ENCODE results near the gene MRTFA.

DNA sequence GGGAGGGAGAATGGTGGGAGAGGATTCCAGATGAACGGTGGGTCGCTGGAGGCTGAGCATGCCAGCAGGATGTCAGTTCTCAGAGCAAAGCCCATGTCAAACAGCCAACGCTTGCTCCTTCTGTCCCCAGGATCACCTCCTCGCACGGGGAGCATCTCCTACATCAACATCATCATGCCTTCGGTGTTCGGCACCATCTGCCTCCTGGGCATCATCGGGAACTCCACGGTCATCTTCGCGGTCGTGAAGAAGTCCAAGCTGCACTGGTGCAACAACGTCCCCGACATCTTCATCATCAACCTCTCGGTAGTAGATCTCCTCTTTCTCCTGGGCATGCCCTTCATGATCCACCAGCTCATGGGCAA lies 44.3 kb upstream of the MRTFA start:
- TF ChIP-seq POLR2AphosphoS5 (IDR thresholded peaks at IDR 0.05; ENCODE audit: low read depth, low read length) = no peak
- TF ChIP-seq, protein P1, sequence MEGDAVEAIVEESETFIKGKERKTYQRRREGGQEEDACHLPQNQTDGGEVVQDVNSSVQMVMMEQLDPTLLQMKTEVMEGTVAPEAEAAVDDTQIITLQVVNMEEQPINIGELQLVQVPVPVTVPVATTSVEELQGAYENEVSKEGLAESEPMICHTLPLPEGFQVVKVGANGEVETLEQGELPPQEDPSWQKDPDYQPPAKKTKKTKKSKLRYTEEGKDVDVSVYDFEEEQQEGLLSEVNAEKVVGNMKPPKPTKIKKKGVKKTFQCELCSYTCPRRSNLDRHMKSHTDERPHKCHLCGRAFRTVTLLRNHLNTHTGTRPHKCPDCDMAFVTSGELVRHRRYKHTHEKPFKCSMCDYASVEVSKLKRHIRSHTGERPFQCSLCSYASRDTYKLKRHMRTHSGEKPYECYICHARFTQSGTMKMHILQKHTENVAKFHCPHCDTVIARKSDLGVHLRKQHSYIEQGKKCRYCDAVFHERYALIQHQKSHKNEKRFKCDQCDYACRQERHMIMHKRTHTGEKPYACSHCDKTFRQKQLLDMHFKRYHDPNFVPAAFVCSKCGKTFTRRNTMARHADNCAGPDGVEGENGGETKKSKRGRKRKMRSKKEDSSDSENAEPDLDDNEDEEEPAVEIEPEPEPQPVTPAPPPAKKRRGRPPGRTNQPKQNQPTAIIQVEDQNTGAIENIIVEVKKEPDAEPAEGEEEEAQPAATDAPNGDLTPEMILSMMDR (IDR thresholded peaks at IDR 0.05 in 2 of 3, conservative IDR thresholded peaks at IDR 0.05 in 1 of 3; ENCODE audit: borderline replicate concordance in 1 of 3, insufficient read depth in 1 of 3, low read depth in 2 of 3, low read length in 2 of 3) = no peak
- TF ChIP-seq POLR2A (IDR thresholded peaks at IDR 0.05; ENCODE audit: borderline replicate concordance, extremely low read depth, insufficient read depth, insufficient read length) = no peak
- TF ChIP-seq, protein P2, sequence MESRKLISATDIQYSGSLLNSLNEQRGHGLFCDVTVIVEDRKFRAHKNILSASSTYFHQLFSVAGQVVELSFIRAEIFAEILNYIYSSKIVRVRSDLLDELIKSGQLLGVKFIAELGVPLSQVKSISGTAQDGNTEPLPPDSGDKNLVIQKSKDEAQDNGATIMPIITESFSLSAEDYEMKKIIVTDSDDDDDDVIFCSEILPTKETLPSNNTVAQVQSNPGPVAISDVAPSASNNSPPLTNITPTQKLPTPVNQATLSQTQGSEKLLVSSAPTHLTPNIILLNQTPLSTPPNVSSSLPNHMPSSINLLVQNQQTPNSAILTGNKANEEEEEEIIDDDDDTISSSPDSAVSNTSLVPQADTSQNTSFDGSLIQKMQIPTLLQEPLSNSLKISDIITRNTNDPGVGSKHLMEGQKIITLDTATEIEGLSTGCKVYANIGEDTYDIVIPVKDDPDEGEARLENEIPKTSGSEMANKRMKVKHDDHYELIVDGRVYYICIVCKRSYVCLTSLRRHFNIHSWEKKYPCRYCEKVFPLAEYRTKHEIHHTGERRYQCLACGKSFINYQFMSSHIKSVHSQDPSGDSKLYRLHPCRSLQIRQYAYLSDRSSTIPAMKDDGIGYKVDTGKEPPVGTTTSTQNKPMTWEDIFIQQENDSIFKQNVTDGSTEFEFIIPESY (IDR thresholded peaks at IDR 0.05; ENCODE audit: extremely low read depth, insufficient replicate concordance, low read length) = no peak
- TF ChIP-seq, protein P3, sequence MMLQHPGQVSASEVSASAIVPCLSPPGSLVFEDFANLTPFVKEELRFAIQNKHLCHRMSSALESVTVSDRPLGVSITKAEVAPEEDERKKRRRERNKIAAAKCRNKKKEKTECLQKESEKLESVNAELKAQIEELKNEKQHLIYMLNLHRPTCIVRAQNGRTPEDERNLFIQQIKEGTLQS (IDR thresholded peaks at IDR 0.05) = no peak
- TF ChIP-seq SP1 (IDR thresholded peaks at IDR 0.05; ENCODE audit: low read depth) = no peak
- no peak for TF ChIP-seq EZH2 (IDR thresholded peaks at IDR 0.05)
- TF ChIP-seq, protein P4, sequence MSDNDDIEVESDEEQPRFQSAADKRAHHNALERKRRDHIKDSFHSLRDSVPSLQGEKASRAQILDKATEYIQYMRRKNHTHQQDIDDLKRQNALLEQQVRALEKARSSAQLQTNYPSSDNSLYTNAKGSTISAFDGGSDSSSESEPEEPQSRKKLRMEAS (IDR thresholded peaks at IDR 0.05) = no peak
- no peak for TF ChIP-seq ELF1 (IDR thresholded peaks at IDR 0.05; ENCODE audit: borderline replicate concordance, low read depth)
- TF ChIP-seq JUND (IDR thresholded peaks at IDR 0.05) = no peak
- TF ChIP-seq RAD21 (IDR thresholded peaks at IDR 0.05; ENCODE audit: low read depth) = no peak
- TF ChIP-seq EZH2phosphoT487 (IDR thresholded peaks at IDR 0.05; ENCODE audit: borderline replicate concordance) = no peak
- no peak for TF ChIP-seq YY1 (IDR thresholded peaks at IDR 0.05; ENCODE audit: extremely low read depth, insufficient replicate concordance, low read depth, low read length)
